Measurements from ENCODE around the gene CSRP1.
"Not testable (repeated sequence)": the region's sequence is repeated elsewhere in the genome, so short reads cannot be mapped to it uniquely, and the experiment has no call there.

CSRP1 gene

DNA sequence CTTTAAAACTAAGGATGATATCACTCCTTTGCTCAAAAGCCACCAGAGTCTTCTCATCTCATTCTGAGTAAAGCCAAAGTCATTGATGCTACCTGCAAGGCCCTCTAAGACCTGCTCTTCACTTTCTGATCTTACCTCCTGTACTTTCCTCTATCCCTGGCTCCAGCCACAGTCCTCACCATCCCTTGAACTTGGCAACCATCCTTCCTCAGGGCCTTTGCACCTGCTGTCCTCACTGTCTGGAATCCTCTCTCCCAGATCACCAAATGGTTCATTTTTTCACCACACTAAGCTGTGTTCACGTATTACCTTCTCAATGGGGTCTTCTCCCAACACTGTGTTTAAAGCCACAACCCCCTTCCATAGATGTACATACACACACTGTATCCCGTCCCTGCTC lies 33.6 kb downstream of the CSRP1 start:
- Histone ChIP-seq H3K27me3 (ENCODE audit: insufficient read depth, poor library complexity, severe bottlenecking) (peaks cover 17% of the 10 kb centered on the region), H3K4me3 (replicated peaks; ENCODE audit: insufficient read depth, low read length) (no peak overlapping the region), H3K27ac (replicated peaks) (no peak overlapping the region)
- TF ChIP-seq POLR2AphosphoS5 (IDR thresholded peaks at IDR 0.05; ENCODE audit: low read depth), result no peak
- no peak for DNase-seq (ENCODE audit: low read depth in 1 of 2, low spot score in 1 of 2)

DNA sequence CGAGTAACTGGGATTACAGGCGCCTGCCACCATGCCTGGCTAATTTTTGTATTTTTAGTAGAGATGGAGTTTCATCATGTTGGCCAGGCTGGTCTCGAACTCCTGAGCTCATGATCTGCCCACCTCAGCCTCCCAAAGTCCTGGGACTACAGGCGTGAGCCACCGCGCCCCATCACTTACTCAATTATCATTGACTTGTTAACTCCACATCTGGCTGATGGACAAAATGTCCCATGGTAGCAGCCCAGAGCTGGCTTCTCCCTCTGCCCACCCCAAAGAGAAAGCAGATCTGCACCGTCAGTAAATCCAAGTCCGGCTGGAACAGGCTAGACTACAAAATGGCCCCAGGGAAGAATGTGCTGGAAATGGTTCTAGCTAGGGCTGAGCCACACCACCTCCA lies 34.6 kb downstream of the CSRP1 start:
- DNase-seq (ENCODE audit: low read depth in 1 of 2, low spot score in 1 of 2); H3K4me3 ChIP-seq (replicated peaks; ENCODE audit: insufficient read depth, low read length); H3K27ac ChIP-seq (replicated peaks): not testable (repeated sequence)
- peaks cover 23% of the 10 kb centered on the region for H3K27me3 ChIP-seq (ENCODE audit: insufficient read depth, poor library complexity, severe bottlenecking)

DNA sequence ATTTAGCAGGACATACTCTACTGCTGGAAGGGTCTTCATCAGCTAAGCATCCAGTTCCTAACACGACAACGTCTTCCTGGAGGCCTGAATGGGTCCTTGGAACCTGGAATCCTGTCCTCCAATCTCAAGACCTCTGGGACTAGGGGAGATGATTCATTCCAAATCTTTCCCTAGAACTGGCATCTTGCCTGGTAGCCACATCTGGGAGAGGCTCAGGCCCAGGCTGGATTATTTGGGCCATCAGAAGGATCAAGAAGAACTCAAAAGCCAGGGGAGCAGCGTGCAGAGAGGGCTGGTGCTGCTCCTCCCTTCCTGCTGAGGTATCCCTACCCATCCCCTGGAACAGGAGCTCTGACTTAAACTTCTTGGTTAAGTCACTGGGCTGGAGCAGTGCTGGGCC lies 35.2 kb downstream of the CSRP1 start:
- Histone ChIP-seq H3K27me3 (ENCODE audit: insufficient read depth, poor library complexity, severe bottlenecking) (peaks cover 26% of the 10 kb centered on the region), H3K4me3 (replicated peaks; ENCODE audit: insufficient read depth, low read length) (no peak overlapping the region), H3K27ac (replicated peaks) (no peak overlapping the region)
- TF ChIP-seq, protein P1, sequence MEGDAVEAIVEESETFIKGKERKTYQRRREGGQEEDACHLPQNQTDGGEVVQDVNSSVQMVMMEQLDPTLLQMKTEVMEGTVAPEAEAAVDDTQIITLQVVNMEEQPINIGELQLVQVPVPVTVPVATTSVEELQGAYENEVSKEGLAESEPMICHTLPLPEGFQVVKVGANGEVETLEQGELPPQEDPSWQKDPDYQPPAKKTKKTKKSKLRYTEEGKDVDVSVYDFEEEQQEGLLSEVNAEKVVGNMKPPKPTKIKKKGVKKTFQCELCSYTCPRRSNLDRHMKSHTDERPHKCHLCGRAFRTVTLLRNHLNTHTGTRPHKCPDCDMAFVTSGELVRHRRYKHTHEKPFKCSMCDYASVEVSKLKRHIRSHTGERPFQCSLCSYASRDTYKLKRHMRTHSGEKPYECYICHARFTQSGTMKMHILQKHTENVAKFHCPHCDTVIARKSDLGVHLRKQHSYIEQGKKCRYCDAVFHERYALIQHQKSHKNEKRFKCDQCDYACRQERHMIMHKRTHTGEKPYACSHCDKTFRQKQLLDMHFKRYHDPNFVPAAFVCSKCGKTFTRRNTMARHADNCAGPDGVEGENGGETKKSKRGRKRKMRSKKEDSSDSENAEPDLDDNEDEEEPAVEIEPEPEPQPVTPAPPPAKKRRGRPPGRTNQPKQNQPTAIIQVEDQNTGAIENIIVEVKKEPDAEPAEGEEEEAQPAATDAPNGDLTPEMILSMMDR (IDR thresholded peaks at IDR 0.05; ENCODE audit: insufficient read depth, low read length), result no peak
- TF ChIP-seq, protein P2, sequence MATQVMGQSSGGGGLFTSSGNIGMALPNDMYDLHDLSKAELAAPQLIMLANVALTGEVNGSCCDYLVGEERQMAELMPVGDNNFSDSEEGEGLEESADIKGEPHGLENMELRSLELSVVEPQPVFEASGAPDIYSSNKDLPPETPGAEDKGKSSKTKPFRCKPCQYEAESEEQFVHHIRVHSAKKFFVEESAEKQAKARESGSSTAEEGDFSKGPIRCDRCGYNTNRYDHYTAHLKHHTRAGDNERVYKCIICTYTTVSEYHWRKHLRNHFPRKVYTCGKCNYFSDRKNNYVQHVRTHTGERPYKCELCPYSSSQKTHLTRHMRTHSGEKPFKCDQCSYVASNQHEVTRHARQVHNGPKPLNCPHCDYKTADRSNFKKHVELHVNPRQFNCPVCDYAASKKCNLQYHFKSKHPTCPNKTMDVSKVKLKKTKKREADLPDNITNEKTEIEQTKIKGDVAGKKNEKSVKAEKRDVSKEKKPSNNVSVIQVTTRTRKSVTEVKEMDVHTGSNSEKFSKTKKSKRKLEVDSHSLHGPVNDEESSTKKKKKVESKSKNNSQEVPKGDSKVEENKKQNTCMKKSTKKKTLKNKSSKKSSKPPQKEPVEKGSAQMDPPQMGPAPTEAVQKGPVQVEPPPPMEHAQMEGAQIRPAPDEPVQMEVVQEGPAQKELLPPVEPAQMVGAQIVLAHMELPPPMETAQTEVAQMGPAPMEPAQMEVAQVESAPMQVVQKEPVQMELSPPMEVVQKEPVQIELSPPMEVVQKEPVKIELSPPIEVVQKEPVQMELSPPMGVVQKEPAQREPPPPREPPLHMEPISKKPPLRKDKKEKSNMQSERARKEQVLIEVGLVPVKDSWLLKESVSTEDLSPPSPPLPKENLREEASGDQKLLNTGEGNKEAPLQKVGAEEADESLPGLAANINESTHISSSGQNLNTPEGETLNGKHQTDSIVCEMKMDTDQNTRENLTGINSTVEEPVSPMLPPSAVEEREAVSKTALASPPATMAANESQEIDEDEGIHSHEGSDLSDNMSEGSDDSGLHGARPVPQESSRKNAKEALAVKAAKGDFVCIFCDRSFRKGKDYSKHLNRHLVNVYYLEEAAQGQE (IDR thresholded peaks at IDR 0.05; ENCODE audit: insufficient replicate concordance, low read depth), result no peak
- TF ChIP-seq SPI1 (IDR thresholded peaks at IDR 0.05; ENCODE audit: borderline replicate concordance, low read depth) (no peak), POLR2AphosphoS5 (IDR thresholded peaks at IDR 0.05; ENCODE audit: low read depth) (no peak), GABPA (IDR thresholded peaks at IDR 0.05; ENCODE audit: low read depth) (no peak)
- DNase-seq (ENCODE audit: low read depth in 1 of 2, low spot score in 1 of 2), result no peak

DNA sequence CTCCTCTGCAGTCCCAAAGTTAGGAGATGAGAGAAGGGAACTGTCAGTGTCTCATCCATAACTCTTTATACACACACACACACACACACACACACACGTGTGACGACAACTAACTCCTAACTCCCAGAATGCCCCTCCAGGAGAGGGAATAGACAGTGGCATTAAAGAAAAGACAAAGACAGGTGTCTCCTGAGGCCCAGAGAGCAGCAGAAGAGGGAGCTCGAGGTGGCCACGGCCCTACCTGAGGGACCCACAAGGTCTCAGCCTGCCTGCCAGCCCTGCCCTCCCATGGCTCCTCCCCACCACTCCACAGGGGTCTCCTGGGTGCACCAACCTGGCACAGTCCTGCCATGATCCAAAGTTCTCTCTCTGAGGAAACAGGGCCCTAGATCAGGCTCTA lies 36.3 kb downstream of the CSRP1 start:
- Histone ChIP-seq H3K4me3 (replicated peaks; ENCODE audit: insufficient read depth, low read length) (no peak overlapping the region), H3K27me3 (ENCODE audit: insufficient read depth, poor library complexity, severe bottlenecking) (peaks cover 26% of the 10 kb centered on the region), H3K27ac (replicated peaks) (no peak overlapping the region)
- TF ChIP-seq SPI1 (IDR thresholded peaks at IDR 0.05; ENCODE audit: borderline replicate concordance, low read depth) (no peak), POLR2AphosphoS5 (IDR thresholded peaks at IDR 0.05; ENCODE audit: low read depth) (no peak), GABPA (IDR thresholded peaks at IDR 0.05; ENCODE audit: low read depth) (no peak)
- TF ChIP-seq, protein P2 (IDR thresholded peaks at IDR 0.05; ENCODE audit: insufficient replicate concordance, low read depth), result no peak
- TF ChIP-seq, protein P1 (IDR thresholded peaks at IDR 0.05; ENCODE audit: insufficient read depth, low read length), result no peak
- no peak for DNase-seq (ENCODE audit: low read depth in 1 of 2, low spot score in 1 of 2)

DNA sequence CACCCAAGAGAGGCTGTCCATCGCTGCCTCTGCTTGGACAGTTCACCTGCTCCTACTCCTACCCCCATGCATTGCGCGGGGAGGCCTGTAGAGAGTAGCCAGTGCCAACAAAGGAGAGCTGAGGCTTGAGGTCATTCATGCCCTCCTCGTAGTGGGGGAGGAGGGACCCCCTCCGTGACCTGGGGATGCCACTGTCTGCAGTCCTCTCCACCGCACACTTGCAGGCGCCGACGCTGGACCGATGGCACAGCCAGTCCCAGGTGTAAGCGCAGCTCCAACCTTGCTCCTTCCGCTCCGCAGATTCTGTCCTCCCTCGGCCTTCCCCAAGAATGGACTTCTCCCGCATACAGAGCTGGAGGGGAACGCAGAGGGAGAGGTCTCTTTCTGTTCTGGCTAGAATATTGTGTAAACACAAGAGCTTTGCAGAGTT lies 37.3 kb downstream of the CSRP1 start:
- Histone ChIP-seq H3K27me3 (ENCODE audit: insufficient read depth, poor library complexity, severe bottlenecking) (peaks cover 26% of the 10 kb centered on the region), H3K4me3 (replicated peaks; ENCODE audit: insufficient read depth, low read length) (no peak overlapping the region), H3K27ac (replicated peaks) (no peak overlapping the region)
- TF ChIP-seq, protein P2 (IDR thresholded peaks at IDR 0.05; ENCODE audit: insufficient replicate concordance, low read depth), result no peak
- TF ChIP-seq POLR2AphosphoS5 (IDR thresholded peaks at IDR 0.05; ENCODE audit: low read depth), result no peak
- TF ChIP-seq, protein P1 (IDR thresholded peaks at IDR 0.05; ENCODE audit: insufficient read depth, low read length), result no peak
- TF ChIP-seq GABPA (IDR thresholded peaks at IDR 0.05; ENCODE audit: low read depth), result no peak
- no peak for TF ChIP-seq SPI1 (IDR thresholded peaks at IDR 0.05; ENCODE audit: borderline replicate concordance, low read depth)
- no peak for DNase-seq (ENCODE audit: low read depth in 1 of 2, low spot score in 1 of 2)

Data from HL-60 (cell line).